SK-N-SH treated with all-trans-retinoic acid at 6 μM for 48 hours (cell line): ENCODE data around the gene SEL1L2.

ENCODE experiments used
- ISL1 ChIP-seq: fragments of 250-450 bp; sonication (Bioruptor Pico); IDR thresholded peaks from 2 replicates; pipeline ENCODE4 v2.1.2; 2022; ENCODE audit warnings: mild to moderate bottlenecking, moderate library complexity
- OSR1 ChIP-seq: fragments of 250-450 bp; sonication (Bioruptor Pico); IDR thresholded peaks from 2 replicates; pipeline ENCODE4 v1.8.0; 2022; ENCODE audit warnings: moderate library complexity, mild to moderate bottlenecking, inconsistent platforms
- SNAI2 ChIP-seq: fragments of 250-450 bp; sonication (Bioruptor Pico); IDR thresholded peaks from 2 replicates; pipeline ENCODE4 v1.5.0; 2020; ENCODE audit warnings: mild to moderate bottlenecking, moderate library complexity
- ZNF70 ChIP-seq: fragments of 450-650 bp; formaldehyde crosslinking; IDR thresholded peaks from 2 replicates; pipeline ENCODE4 v1.5.0; 2020; ENCODE audit warnings: mild to moderate bottlenecking, moderate library complexity
- TF ChIP-seq, protein P1 (sequence below): fragments of 250-450 bp; sonication (Bioruptor Pico); IDR thresholded peaks from 2 replicates; pipeline ENCODE4 v1.8.0; 2020; ENCODE audit warnings: mild to moderate bottlenecking, moderate library complexity, borderline replicate concordance
- TF ChIP-seq, protein P2 (sequence below): fragments of 250-450 bp; sonication (Bioruptor Pico); IDR thresholded peaks from 2 replicates; pipeline ENCODE4 v1.8.0; 2021; ENCODE audit warnings: low read depth, mild to moderate bottlenecking, moderate library complexity, borderline replicate concordance

DNA sequence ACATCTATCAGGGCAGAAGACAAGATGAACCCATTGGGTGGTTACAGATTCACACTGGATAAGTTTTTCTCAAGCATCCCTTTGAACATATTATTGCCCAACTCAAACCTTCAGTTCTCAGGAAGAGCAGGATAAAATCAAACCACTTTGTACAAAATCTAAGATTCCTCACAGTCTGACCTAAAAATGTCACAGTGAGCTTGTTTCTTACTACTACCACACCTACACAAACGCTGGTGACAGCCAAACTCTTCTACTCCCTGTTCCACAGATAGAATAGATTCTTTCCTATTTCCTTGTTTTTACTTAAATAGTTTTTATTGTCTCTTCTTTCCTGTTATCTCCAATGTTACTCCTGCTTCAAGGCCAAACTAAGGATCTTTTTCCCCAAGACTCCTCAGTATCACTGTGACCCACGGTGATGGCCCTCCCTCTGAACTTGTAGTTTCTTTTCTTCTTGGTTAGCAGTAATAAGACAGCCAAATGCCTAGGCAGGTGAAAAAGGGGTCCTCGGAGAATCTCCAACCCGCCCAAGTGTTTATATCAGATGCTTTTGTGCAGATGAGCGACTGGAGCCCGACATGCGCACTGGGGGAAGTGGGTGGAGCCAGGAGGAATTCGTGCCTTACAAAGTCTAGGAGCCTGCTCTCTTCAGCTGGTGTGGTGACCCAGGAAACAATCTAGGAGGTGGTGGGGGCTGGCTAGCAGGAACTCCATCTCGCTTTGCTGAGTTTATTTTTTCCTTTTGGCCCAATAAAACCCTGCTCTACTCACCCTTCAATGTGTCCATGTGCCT is 53.4 kb downstream of the SEL1L2 start:
- TF ChIP-seq OSR1 (CRISPR knock-in tag), result no peak
- TF ChIP-seq, protein P1, sequence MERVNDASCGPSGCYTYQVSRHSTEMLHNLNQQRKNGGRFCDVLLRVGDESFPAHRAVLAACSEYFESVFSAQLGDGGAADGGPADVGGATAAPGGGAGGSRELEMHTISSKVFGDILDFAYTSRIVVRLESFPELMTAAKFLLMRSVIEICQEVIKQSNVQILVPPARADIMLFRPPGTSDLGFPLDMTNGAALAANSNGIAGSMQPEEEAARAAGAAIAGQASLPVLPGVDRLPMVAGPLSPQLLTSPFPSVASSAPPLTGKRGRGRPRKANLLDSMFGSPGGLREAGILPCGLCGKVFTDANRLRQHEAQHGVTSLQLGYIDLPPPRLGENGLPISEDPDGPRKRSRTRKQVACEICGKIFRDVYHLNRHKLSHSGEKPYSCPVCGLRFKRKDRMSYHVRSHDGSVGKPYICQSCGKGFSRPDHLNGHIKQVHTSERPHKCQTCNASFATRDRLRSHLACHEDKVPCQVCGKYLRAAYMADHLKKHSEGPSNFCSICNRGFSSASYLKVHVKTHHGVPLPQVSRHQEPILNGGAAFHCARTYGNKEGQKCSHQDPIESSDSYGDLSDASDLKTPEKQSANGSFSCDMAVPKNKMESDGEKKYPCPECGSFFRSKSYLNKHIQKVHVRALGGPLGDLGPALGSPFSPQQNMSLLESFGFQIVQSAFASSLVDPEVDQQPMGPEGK (CRISPR knock-in tag), result no peak
- TF ChIP-seq, protein P2, sequence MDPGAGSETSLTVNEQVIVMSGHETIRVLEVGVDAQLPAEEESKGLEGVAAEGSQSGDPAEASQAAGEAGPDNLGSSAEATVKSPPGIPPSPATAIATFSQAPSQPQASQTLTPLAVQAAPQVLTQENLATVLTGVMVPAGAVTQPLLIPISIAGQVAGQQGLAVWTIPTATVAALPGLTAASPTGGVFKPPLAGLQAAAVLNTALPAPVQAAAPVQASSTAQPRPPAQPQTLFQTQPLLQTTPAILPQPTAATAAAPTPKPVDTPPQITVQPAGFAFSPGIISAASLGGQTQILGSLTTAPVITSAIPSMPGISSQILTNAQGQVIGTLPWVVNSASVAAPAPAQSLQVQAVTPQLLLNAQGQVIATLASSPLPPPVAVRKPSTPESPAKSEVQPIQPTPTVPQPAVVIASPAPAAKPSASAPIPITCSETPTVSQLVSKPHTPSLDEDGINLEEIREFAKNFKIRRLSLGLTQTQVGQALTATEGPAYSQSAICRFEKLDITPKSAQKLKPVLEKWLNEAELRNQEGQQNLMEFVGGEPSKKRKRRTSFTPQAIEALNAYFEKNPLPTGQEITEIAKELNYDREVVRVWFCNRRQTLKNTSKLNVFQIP, result no peak
- no peak for TF ChIP-seq ZNF70
- no peak for TF ChIP-seq SNAI2 (CRISPR knock-in tag)
- no peak for TF ChIP-seq ISL1 (CRISPR knock-in tag)
